Activated CD4-positive, CD25-positive, alpha-beta regulatory T cell treated with anti-CD3 and anti-CD28 coated beads, Interleukin-2, amount 50 U/mL, for 72 hours (primary cell): ENCODE measurements around the gene PRSS22.

Source experiments
- DNase-seq: peaks from one replicate; pipeline ENCODE4 v3.0.0; 2021

PRSS22 gene

GRCh38 chr16:2811703-2812471 lies 46.1 kb downstream of the PRSS22 start:
- DNase-seq: no peak

GRCh38 chr16:2810651-2811050 lies 47.3 kb downstream of the PRSS22 start:
- DNase-seq: no peak

- DNase-seq: no peak
Observed at GRCh38 chr16:2809149-2809760, 48.7 kb downstream of the PRSS22 start.

GRCh38 chr16:2808181-2808580 lies 49.8 kb downstream of the PRSS22 start:
- DNase-seq: no peak

GRCh38 chr16:2806286-2806685 lies 51.7 kb downstream of the PRSS22 start:
- DNase-seq: no peak

- no peak for DNase-seq
Observed at GRCh38 chr16:2804728-2805127, 53.2 kb downstream of the PRSS22 start.

GRCh38 chr16:2803545-2804195 lies 54.3 kb downstream of the PRSS22 start:
- no peak for DNase-seq
